ENCODE results near the gene BMPR1A. TPM values are rescaled to one million over a fixed set of nuclear protein-coding genes. Genes with fewer than 3 reads are reported as not detected.

BMPR1A gene
- total RNA-seq, 1 experiment from 2014 or later, result 104 TPM

DNA sequence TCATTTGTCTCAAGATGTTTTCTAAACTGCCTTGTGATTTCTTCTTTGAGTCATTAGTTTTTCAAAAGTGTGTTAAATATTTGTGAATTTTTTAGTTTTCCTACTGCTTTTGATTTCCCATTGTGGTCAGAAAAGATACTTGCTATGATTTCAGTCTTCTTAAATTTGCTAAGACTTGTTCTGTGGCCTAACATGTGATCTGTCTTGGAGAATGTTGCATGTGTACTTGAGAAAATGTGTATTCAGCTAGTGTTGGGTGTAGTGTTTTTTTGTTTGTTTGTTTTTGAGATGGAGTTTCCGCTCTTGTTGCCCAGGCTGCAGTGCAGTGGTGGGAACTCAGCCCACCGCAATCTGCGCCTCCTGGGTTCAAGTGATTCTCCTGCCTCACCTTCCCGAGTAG, 28.6 kb downstream of the BMPR1A start:
- no peak overlapping the region; the same call in 1 of the 2 replicates for H3K27ac Mint-ChIP-seq
- ChIA-PET CTCF (no interaction called here), POLR2A (no interaction called here)
- peaks cover 30% of the 10 kb centered on the region for H3K4me1 Mint-ChIP-seq
- TF ChIP-seq CTCF (IDR thresholded peaks at IDR 0.05) (no peak), MXD4 (CRISPR knock-in tag; IDR thresholded peaks at IDR 0.05; ENCODE audit: borderline replicate concordance) (no peak), KAT7 (CRISPR knock-in tag; IDR thresholded peaks at IDR 0.05; ENCODE audit: borderline replicate concordance) (no peak), HMGA2 (CRISPR knock-in tag; IDR thresholded peaks at IDR 0.05) (no peak), IRF2 (CRISPR knock-in tag; IDR thresholded peaks at IDR 0.05; ENCODE audit: borderline replicate concordance, low read depth) (no peak)
- H3K27me3 Mint-ChIP-seq (ENCODE audit: low read depth), result no peaks in the 10 kb centered on the region
- 0 out of 2 replicates have a peak, but pooled peaks cover 4% of the 10 kb centered on the region for H3K9me3 Mint-ChIP-seq
- DNase-seq (ENCODE audit: low spot score) (no peak), ATAC-seq (no peak)
- H3K4me3 Mint-ChIP-seq, result peak overlapping the region; percentile 9
- H3K36me3 Mint-ChIP-seq, result peaks cover 2% of the 10 kb centered on the region

- no peak for DNase-seq (ENCODE audit: low spot score)
- Mint-ChIP-seq H3K36me3 (peaks cover 4% of the 10 kb centered on the region), H3K27me3 (ENCODE audit: low read depth) (no peaks in the 10 kb centered on the region), H3K9me3 (peaks cover 8% of the 10 kb centered on the region; the same call in 1 of the 2 replicates), H3K4me1 (peaks cover 30% of the 10 kb centered on the region), H3K4me3 (no peak overlapping the region), H3K27ac (no peak overlapping the region)
- ChIA-PET CTCF (interaction anchor here (0.5 kb wide), 1 partner anchor 18 kb away, joined by 3 read pairs; no protein-coding TSS in a partner anchor), POLR2A (no interaction called here)
- peak; percentile 55 for ATAC-seq
- TF ChIP-seq ATF6 (CRISPR knock-in tag; IDR thresholded peaks at IDR 0.05), result no peak
- no peak for TF ChIP-seq HMGXB4 (CRISPR knock-in tag; IDR thresholded peaks at IDR 0.05)
- no peak for TF ChIP-seq CREM (CRISPR knock-in tag; IDR thresholded peaks at IDR 0.05)
- TF ChIP-seq GRHL2 (CRISPR knock-in tag; IDR thresholded peaks at IDR 0.05; ENCODE audit: insufficient replicate concordance, severe bottlenecking), result no peak
- TF ChIP-seq ZNF416 (CRISPR knock-in tag; IDR thresholded peaks at IDR 0.05), result no peak
- no peak for TF ChIP-seq NR1H2 (CRISPR knock-in tag; IDR thresholded peaks at IDR 0.05)
- no peak for TF ChIP-seq IRF2 (CRISPR knock-in tag; IDR thresholded peaks at IDR 0.05; ENCODE audit: borderline replicate concordance, low read depth)
- no peak for TF ChIP-seq RELA (CRISPR knock-in tag; IDR thresholded peaks at IDR 0.05; ENCODE audit: borderline replicate concordance)
- TF ChIP-seq STAT6 (CRISPR knock-in tag; conservative IDR thresholded peaks at IDR 0.05; ENCODE audit: low read depth), result no peak
- TF ChIP-seq TEAD1 (CRISPR knock-in tag; IDR thresholded peaks at IDR 0.05), result no peak
- TF ChIP-seq OVOL2 (CRISPR knock-in tag; IDR thresholded peaks at IDR 0.05; ENCODE audit: borderline replicate concordance), result no peak
- TF ChIP-seq ZNF121 (CRISPR knock-in tag; IDR thresholded peaks at IDR 0.05), result no peak
- TF ChIP-seq, protein P1, sequence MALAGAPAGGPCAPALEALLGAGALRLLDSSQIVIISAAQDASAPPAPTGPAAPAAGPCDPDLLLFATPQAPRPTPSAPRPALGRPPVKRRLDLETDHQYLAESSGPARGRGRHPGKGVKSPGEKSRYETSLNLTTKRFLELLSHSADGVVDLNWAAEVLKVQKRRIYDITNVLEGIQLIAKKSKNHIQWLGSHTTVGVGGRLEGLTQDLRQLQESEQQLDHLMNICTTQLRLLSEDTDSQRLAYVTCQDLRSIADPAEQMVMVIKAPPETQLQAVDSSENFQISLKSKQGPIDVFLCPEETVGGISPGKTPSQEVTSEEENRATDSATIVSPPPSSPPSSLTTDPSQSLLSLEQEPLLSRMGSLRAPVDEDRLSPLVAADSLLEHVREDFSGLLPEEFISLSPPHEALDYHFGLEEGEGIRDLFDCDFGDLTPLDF (CRISPR knock-in tag; IDR thresholded peaks at IDR 0.05), result no peak
- TF ChIP-seq, protein P2, sequence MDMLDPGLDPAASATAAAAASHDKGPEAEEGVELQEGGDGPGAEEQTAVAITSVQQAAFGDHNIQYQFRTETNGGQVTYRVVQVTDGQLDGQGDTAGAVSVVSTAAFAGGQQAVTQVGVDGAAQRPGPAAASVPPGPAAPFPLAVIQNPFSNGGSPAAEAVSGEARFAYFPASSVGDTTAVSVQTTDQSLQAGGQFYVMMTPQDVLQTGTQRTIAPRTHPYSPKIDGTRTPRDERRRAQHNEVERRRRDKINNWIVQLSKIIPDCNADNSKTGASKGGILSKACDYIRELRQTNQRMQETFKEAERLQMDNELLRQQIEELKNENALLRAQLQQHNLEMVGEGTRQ (CRISPR knock-in tag; IDR thresholded peaks at IDR 0.05), result no peak
- TF ChIP-seq, protein P3, sequence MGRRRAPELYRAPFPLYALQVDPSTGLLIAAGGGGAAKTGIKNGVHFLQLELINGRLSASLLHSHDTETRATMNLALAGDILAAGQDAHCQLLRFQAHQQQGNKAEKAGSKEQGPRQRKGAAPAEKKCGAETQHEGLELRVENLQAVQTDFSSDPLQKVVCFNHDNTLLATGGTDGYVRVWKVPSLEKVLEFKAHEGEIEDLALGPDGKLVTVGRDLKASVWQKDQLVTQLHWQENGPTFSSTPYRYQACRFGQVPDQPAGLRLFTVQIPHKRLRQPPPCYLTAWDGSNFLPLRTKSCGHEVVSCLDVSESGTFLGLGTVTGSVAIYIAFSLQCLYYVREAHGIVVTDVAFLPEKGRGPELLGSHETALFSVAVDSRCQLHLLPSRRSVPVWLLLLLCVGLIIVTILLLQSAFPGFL (CRISPR knock-in tag; IDR thresholded peaks at IDR 0.05; ENCODE audit: borderline replicate concordance), result no peak
Observed at GRCh38 chr10:86785968-86786367, 29.5 kb downstream of the BMPR1A start.
